MG63 (cell line): Measurements from ENCODE around the gene DNASE1L3. TPM values are rescaled to one million over a fixed set of nuclear protein-coding genes. Genes with fewer than 3 reads are reported as not detected.
A peak's percentile ranks its signal among the peaks of the same experiment; 100 is the strongest.
"Not testable (repeated sequence)": the region's sequence is repeated elsewhere in the genome, so short reads cannot be mapped to it uniquely, and the experiment has no call there.

Source experiments
- DNase-seq: peaks from one replicate; pipeline ENCODE4 v3.0.0-alpha.2; 2020
- H3K27me3 ChIP-seq: fragments of 250-450 bp; sonication (Bioruptor Pico); 2 replicates; pipeline ENCODE4 v1.5.1; 2020; ENCODE audit warnings: mild to moderate bottlenecking, moderate library complexity
- H3K36me3 ChIP-seq: fragments of 250-450 bp; sonication (Bioruptor Pico); 2 replicates; pipeline ENCODE4 v1.5.1; 2020; ENCODE audit warnings: mild to moderate bottlenecking, moderate library complexity
- H3K4me3 ChIP-seq: fragments of 250-450 bp; sonication (Bioruptor Pico); 2 replicates; pipeline ENCODE4 v1.5.1; 2020; ENCODE audit warnings: mild to moderate bottlenecking, moderate library complexity
- H3K9me3 ChIP-seq: fragments of 250-450 bp; sonication (Bioruptor Pico); 2 replicates; pipeline ENCODE4 v1.5.1; 2020; ENCODE audit warnings: mild to moderate bottlenecking, moderate library complexity
- total RNA-seq: library from RNA; depleted of rRNA; stranded (reverse); fragments of >200 nt; shearing (Covaris generic); gene quantifications from 2 replicates; pipeline ENCODE4 v1.2.3, GENCODE V29; 2014; ENCODE audit warnings: low replicate concordance; rRNA removed

The DNASE1L3 gene
- total RNA-seq: not detected in 2 replicates

GRCh38 chr3:58210761-58211460 is at the start of gene DNASE1L3:
Gene DNASE1L3, minus strand, starts transcription at chr3:58210972. Its CDS starts 66 bp downstream, at chr3:58210906.
- no peaks in the 10 kb centered on the region for H3K9me3 ChIP-seq
- H3K4me3 ChIP-seq: no peak within 1 kb of the TSS
- H3K36me3 ChIP-seq: no peaks in the 10 kb centered on the region
- no peaks in the 10 kb centered on the region for H3K27me3 ChIP-seq
- no peak for DNase-seq

- Histone ChIP-seq H3K36me3 (no peaks in the 10 kb centered on the region), H3K4me3 (no peak overlapping the region), H3K9me3 (no peaks in the 10 kb centered on the region), H3K27me3 (no peaks in the 10 kb centered on the region)
- DNase-seq: peak; percentile 20
These were observed 49.5 kb upstream of the DNASE1L3 start for GRCh38 chr3:58260261-58260731.

- Histone ChIP-seq H3K9me3 (no peaks in the 10 kb centered on the region), H3K27me3 (no peaks in the 10 kb centered on the region), H3K36me3 (no peaks in the 10 kb centered on the region), H3K4me3 (no peak overlapping the region)
- no peak for DNase-seq
These were observed 47.8 kb upstream of the DNASE1L3 start for GRCh38 chr3:58258392-58259055.

- no peaks in the 10 kb centered on the region for H3K36me3 ChIP-seq
- H3K4me3 ChIP-seq: no peak overlapping the region
- no peak for DNase-seq
- H3K9me3 ChIP-seq: no peaks in the 10 kb centered on the region
- no peaks in the 10 kb centered on the region for H3K27me3 ChIP-seq
These were observed 45.7 kb upstream of the DNASE1L3 start for GRCh38 chr3:58256511-58256910.

- no peak for DNase-seq
- H3K27me3 ChIP-seq: no peaks in the 10 kb centered on the region
- no peaks in the 10 kb centered on the region for H3K36me3 ChIP-seq
- H3K4me3 ChIP-seq: no peak overlapping the region
- no peaks in the 10 kb centered on the region for H3K9me3 ChIP-seq
These were observed 45.3 kb upstream of the DNASE1L3 start for GRCh38 chr3:58256061-58256460.

- no peak overlapping the region for H3K4me3 ChIP-seq
- H3K27me3 ChIP-seq: no peaks in the 10 kb centered on the region
- no peaks in the 10 kb centered on the region for H3K36me3 ChIP-seq
- no peaks in the 10 kb centered on the region for H3K9me3 ChIP-seq
- no peak for DNase-seq
These were observed 43.4 kb upstream of the DNASE1L3 start for GRCh38 chr3:58254144-58254543.

GRCh38 chr3:58251631-58252035 is 40.9 kb upstream of the DNASE1L3 start:
- Histone ChIP-seq H3K36me3 (no peaks in the 10 kb centered on the region), H3K9me3 (no peaks in the 10 kb centered on the region), H3K27me3 (no peaks in the 10 kb centered on the region), H3K4me3 (no peak overlapping the region)
- DNase-seq: no peak

- DNase-seq: no peak
- H3K9me3 ChIP-seq: no peaks in the 10 kb centered on the region
- H3K36me3 ChIP-seq: no peaks in the 10 kb centered on the region
- H3K27me3 ChIP-seq: no peaks in the 10 kb centered on the region
- H3K4me3 ChIP-seq: no peak overlapping the region
These were observed 39.4 kb upstream of the DNASE1L3 start for GRCh38 chr3:58250093-58250707.

- peak; percentile 2 for DNase-seq
- Histone ChIP-seq H3K36me3 (no peaks in the 10 kb centered on the region), H3K27me3 (no peaks in the 10 kb centered on the region), H3K9me3 (no peaks in the 10 kb centered on the region), H3K4me3 (no peak overlapping the region)
These were observed 38.8 kb upstream of the DNASE1L3 start for GRCh38 chr3:58249358-58250092.

- no peaks in the 10 kb centered on the region for H3K27me3 ChIP-seq
- no peak for DNase-seq
These were observed 35.6 kb upstream of the DNASE1L3 start for GRCh38 chr3:58246148-58247047.

GRCh38 chr3:58243976-58244585 is 33.3 kb upstream of the DNASE1L3 start:
- no peak for DNase-seq
- no peak overlapping the region for H3K4me3 ChIP-seq
- no peaks in the 10 kb centered on the region for H3K27me3 ChIP-seq
- H3K36me3 ChIP-seq: no peaks in the 10 kb centered on the region
- no peaks in the 10 kb centered on the region for H3K9me3 ChIP-seq

More at GRCh38 chr3:58246148-58247047, 35.6 kb upstream of the DNASE1L3 start:
- Histone ChIP-seq H3K36me3 (no peaks in the 10 kb centered on the region), H3K4me3 (no peak overlapping the region), H3K9me3 (no peaks in the 10 kb centered on the region)

- H3K9me3 ChIP-seq, H3K27me3 ChIP-seq, DNase-seq, H3K36me3 ChIP-seq, H3K4me3 ChIP-seq: not testable (repeated sequence)
These were observed 32.1 kb upstream of the DNASE1L3 start for GRCh38 chr3:58242860-58243259.

GRCh38 chr3:58242340-58242739 is 31.6 kb upstream of the DNASE1L3 start:
- H3K4me3 ChIP-seq: no peak overlapping the region
- H3K9me3 ChIP-seq: no peaks in the 10 kb centered on the region
- no peaks in the 10 kb centered on the region for H3K27me3 ChIP-seq
- H3K36me3 ChIP-seq: no peaks in the 10 kb centered on the region
- DNase-seq: no peak

- no peak for DNase-seq
- no peaks in the 10 kb centered on the region for H3K36me3 ChIP-seq
- H3K27me3 ChIP-seq: no peaks in the 10 kb centered on the region
- no peak overlapping the region for H3K4me3 ChIP-seq
- H3K9me3 ChIP-seq: no peaks in the 10 kb centered on the region
These were observed 30.7 kb upstream of the DNASE1L3 start for GRCh38 chr3:58241306-58242044.

- DNase-seq: no peak
- Histone ChIP-seq H3K9me3 (no peaks in the 10 kb centered on the region), H3K36me3 (no peaks in the 10 kb centered on the region), H3K27me3 (no peaks in the 10 kb centered on the region), H3K4me3 (no peak overlapping the region)
These were observed 28.1 kb upstream of the DNASE1L3 start for GRCh38 chr3:58238830-58239229.
